HepG2 (cell line): ENCODE data around the gene TOLLIP. TPM values are rescaled to one million over a fixed set of nuclear protein-coding genes. Genes with fewer than 3 reads are reported as not detected.

Experiments used
- ATAC-seq: fragments of 200-7000 bp; cut with Tn5 transposase; 3 replicates; pipeline ENCODE4 v1.9.1; 2020; ENCODE audit warnings: mild to moderate bottlenecking, moderate library complexity
- BruUV-seq: library from RNA; stranded (reverse); fragments of 400-500 nt; replicated peaks from 2 replicates; lab custom pipeline; 2021; lab: Mats Ljungman, UMichigan
- CTCF ChIA-PET: fragments of 300-600 bp; formaldehyde crosslinking; extraction: SDS; loops from one replicate; lab custom pipeline; 2021; ENCODE audit warnings: low total read pairs, inconsistent platforms, low intra/inter-chr PET ratio; lab: Yijun Ruan, JAX
- POLR2A ChIA-PET: fragments of 350-600 bp; sonication (Branson Sonifier 250); formaldehyde crosslinking; loops from one replicate; lab custom pipeline; 2020; ENCODE audit warnings: antibody characterized with exemption, inconsistent platforms; lab: Yijun Ruan, JAX
- DNase-seq: peaks from one replicate; pipeline ENCODE4 v3.0.0-alpha.2; 2015; ENCODE audit warnings: low spot score
- FAIRE-seq: peaks from 3 replicates; lab custom pipeline; 2011; peaks lifted over from hg19 to GRCh38; lab: Jason Lieb, UNC
- H2AFZ ChIP-seq: one replicate; pipeline ENCODE4 v1.6.1; 2011; ENCODE audit warnings: low read length, inconsistent platforms
- H3K27ac ChIP-seq: fragments of 300-600 bp; 3 replicates; pipeline ENCODE4 v1.8.0; 2011; ENCODE audit warnings: mixed run types, mild to moderate bottlenecking, mixed read lengths, low read length, inconsistent platforms; ENCODE audit not compliant: insufficient read depth; ENCODE audit errors: extremely low read length
- H3K27me3 ChIP-seq, 2 experiments: fragments of 200-600 bp in 1 of 2; 2 replicates in 1 of 2; 3 replicates in 1 of 2; pipeline versions ENCODE4 v1.6.0 to v1.8.0; 2011; ENCODE audit warnings: low read length in 2 of 2, mild to moderate bottlenecking in 2 of 2, moderate library complexity in 2 of 2, inconsistent platforms in 1 of 2; ENCODE audit not compliant: insufficient read depth in 2 of 2, control insufficient read depth in 1 of 2
- H3K36me3 ChIP-seq, 2 experiments: fragments of 200-600 bp in 1 of 2; replicated peaks in 1 of 2; 2 replicates in 1 of 2; 3 replicates in 1 of 2; pipeline versions ENCODE4 v1.5.1 to v1.8.0; 2011; ENCODE audit warnings: low read length in 2 of 2, inconsistent platforms in 1 of 2; ENCODE audit not compliant: insufficient read depth in 2 of 2, control insufficient read depth in 1 of 2
- H3K4me1 ChIP-seq: 2 replicates; pipeline ENCODE4 v1.5.1; 2012; ENCODE audit warnings: low read length, inconsistent platforms; ENCODE audit not compliant: insufficient read depth
- H3K4me2 ChIP-seq: 2 replicates; pipeline ENCODE4 v1.6.0; 2011; ENCODE audit warnings: low read depth, low read length, inconsistent platforms
- H3K4me3 ChIP-seq, 3 experiments: fragments of 200-600 bp in 1 of 3; sonication (generic), shearing (Covaris generic) in 1 of 3; replicated peaks in 1 of 3; 2 replicates each; pipeline ENCODE4 v1.5.1; 2011 to 2016; ENCODE audit warnings: low read length in 3 of 3, inconsistent platforms in 2 of 3, low read depth in 2 of 3, mild to moderate bottlenecking in 2 of 3, control low read depth in 1 of 3, mixed read lengths in 1 of 3; ENCODE audit not compliant: insufficient read depth in 1 of 3
- H3K79me2 ChIP-seq: one replicate; pipeline ENCODE4 v1.6.1; 2011; ENCODE audit warnings: low read length, inconsistent platforms; ENCODE audit not compliant: insufficient read depth
- H3K9ac ChIP-seq: 2 replicates; pipeline ENCODE4 v1.6.0; 2011; ENCODE audit warnings: mild to moderate bottlenecking, low read depth, low read length, inconsistent platforms; ENCODE audit not compliant: insufficient read depth
- H3K9me3 ChIP-seq: 2 replicates; pipeline ENCODE4 v1.5.1; 2012; ENCODE audit warnings: mild to moderate bottlenecking, low read length
- H4K20me1 ChIP-seq: 2 replicates; pipeline ENCODE4 v1.6.0; 2011; ENCODE audit warnings: inconsistent platforms, mild to moderate bottlenecking, low read length, moderate library complexity; ENCODE audit not compliant: insufficient read depth
- ARNT ChIP-seq: fragments of 450-650 bp; IDR thresholded peaks from 2 replicates; pipeline ENCODE4 v1.6.1; 2017
- ATF6 ChIP-seq: sonication (generic); formaldehyde crosslinking; conservative IDR thresholded peaks from 2 replicates; pipeline ENCODE4 v1.4.0; 2020; ENCODE audit warnings: missing genetic modification reagents
- DNMT3B ChIP-seq: conservative IDR thresholded peaks from 2 replicates; pipeline ENCODE4 v1.6.1; 2016; ENCODE audit warnings: missing biosample characterization, control low read depth
- MNT ChIP-seq: fragments of 450-650 bp; IDR thresholded peaks from 2 replicates; pipeline ENCODE4 v1.6.1; 2016
- NR2F6 ChIP-seq, 2 experiments: IDR thresholded peaks; 2 replicates each; pipeline ENCODE4 v1.6.1; 2016; ENCODE audit warnings: antibody characterized with exemption in 1 of 2, mild to moderate bottlenecking in 1 of 2
- SMC3 ChIP-seq: IDR thresholded peaks from 2 replicates; pipeline ENCODE4 v1.6.1; 2011; ENCODE audit warnings: low read length, improper control_type of control experiment
- SUZ12 ChIP-seq: fragments of 150-350 bp; IDR thresholded peaks from 2 replicates; pipeline ENCODE4 v1.6.1; 2014; ENCODE audit warnings: low read depth, low read length
- TBP ChIP-seq: sonication (generic); formaldehyde crosslinking; IDR thresholded peaks from 2 replicates; pipeline ENCODE4 v1.5.0; 2020; ENCODE audit warnings: missing genetic modification reagents
- ZBTB14 ChIP-seq: sonication (generic); formaldehyde crosslinking; IDR thresholded peaks from 2 replicates; pipeline ENCODE4 v1.4.0; 2020; ENCODE audit warnings: missing genetic modification reagents
- ZNF761 ChIP-seq: sonication (generic); formaldehyde crosslinking; conservative IDR thresholded peaks from 2 replicates; pipeline ENCODE4 v1.4.0; 2020; ENCODE audit warnings: mild to moderate bottlenecking, missing genetic modification reagents
- WGBS: methylation state at CpG from one replicate; pipeline ENCODE4 v1.1.6; 2017; ENCODE audit warnings: low lambda C conversion rate; 5-methylcytosine and 5-hydroxymethylcytosine counted together
- in situ Hi-C: cut with HindIII; loops from 2 replicates; pipeline ENCODE4 v1.10.0; 2017; ENCODE audit warnings: low pct_unique_long_range_greater_than_20kb; ENCODE audit not compliant: extremely low pct_ligation_motif_present
- intact Hi-C: fragments of 100-400 bp; cut with micrococcal nuclease; formaldehyde crosslinking; loops from one replicate; pipeline ENCODE4 v1.10.0; 2022; ENCODE audit not compliant: unreplicated experiment
- polyA plus RNA-seq, 8 experiments: library from polyadenylated mRNA; depleted of rRNA in 3 of 8; stranded (reverse) in 7 of 8; unstranded in 1 of 8; fragments of >200 nt; fragmentation: Illumina TruSeq in 4 of 8; extraction: Trizol in 4 of 8; gene quantifications; 2 replicates each; pipeline versions ENCODE4 v1.2.1 to v1.2.3, GENCODE V29; 2011 to 2016; ENCODE audit warnings: low read depth in 4 of 8, missing spikeins in 1 of 8, mixed read lengths in 1 of 8; ENCODE audit not compliant: insufficient read depth in 1 of 8
- total RNA-seq, 5 experiments: library from RNA; depleted of rRNA; stranded (reverse); fragments of >200 nt; fragmentation: Illumina TruSeq; extraction: Trizol; gene quantifications; 2 replicates each; pipeline ENCODE4 v1.2.3, GENCODE V29; 2016; ENCODE audit warnings: low read depth in 1 of 5
- TF ChIP-seq, protein P1 (sequence below): sonication (generic); formaldehyde crosslinking; IDR thresholded peaks from 2 replicates; pipeline ENCODE4 v1.4.0; 2020; ENCODE audit warnings: mild to moderate bottlenecking, missing genetic modification reagents

Gene TOLLIP
- total and polyA plus RNA-seq, 2 of the 13 experiments (the other 11 are each of a cell fraction or from before 2014, with no cell fraction given): 25.9 to 47.5 TPM

DNA sequence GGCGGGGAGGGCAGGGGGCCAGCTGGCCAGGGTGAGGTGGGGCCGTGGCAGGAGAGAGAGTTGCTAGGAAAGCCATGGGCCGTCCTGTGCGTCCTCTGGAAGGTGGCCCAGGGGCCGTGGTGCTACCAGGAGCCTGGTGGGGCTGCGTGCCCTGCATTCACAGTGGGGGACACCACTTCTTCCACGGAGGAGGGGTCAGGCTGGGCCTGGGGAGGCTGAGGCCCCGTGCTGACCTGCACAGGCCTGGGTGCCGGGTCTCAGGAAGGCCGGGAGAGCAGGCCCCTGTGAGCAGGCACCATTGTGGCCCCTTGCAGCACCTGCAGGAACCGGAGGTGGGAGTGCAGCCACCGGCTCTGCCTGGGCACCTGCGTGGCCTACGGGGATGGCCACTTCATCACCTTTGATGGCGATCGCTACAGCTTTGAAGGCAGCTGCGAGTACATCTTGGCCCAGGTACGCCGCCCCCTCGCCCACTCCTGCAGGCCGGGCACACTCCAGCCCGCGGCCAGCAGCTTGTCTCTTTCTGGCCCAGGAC is 74.6 kb downstream of the TOLLIP start:
- BruUV-seq: no TSS peak
- in situ Hi-C loops (no loop called here), intact Hi-C loops (no loop called here)
- no peaks in the 10 kb centered on the region for H3K9me3 ChIP-seq
- H3K79me2 ChIP-seq: no peaks in the 10 kb centered on the region
- no peak overlapping the region for H3K4me2 ChIP-seq
- H2AFZ ChIP-seq: no peak overlapping the region
- FAIRE-seq: no peak
- H3K9ac ChIP-seq: no peak overlapping the region
- no peak for DNase-seq
- ChIA-PET CTCF (no interaction called here), POLR2A (no interaction called here)
- no peak overlapping the region for H3K27ac ChIP-seq
- no peak for ATAC-seq
- H3K4me1 ChIP-seq: no peaks in the 10 kb centered on the region
- TF ChIP-seq, protein P1, sequence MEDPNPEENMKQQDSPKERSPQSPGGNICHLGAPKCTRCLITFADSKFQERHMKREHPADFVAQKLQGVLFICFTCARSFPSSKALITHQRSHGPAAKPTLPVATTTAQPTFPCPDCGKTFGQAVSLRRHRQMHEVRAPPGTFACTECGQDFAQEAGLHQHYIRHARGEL (CRISPR knock-in tag): no peak
- TF ChIP-seq ATF6 (CRISPR knock-in tag) (no peak), DNMT3B (CRISPR knock-in tag) (no peak), ARNT (no peak)
- H3K4me3 ChIP-seq: no peak overlapping the region
- H3K27me3 ChIP-seq: peaks cover 2 to 3% of the 10 kb centered on the region in 2 experiments; a peak in 3 of 5 replicates
- WGBS: 30% methylated on average over 3 of the region's 23 CpGs
- no peaks in the 10 kb centered on the region for H3K36me3 ChIP-seq
- no peaks in the 10 kb centered on the region for H4K20me1 ChIP-seq

- no peak for FAIRE-seq
- Histone ChIP-seq H3K4me2 (no peak overlapping the region), H3K9me3 (no peaks in the 10 kb centered on the region), H2AFZ (no peak overlapping the region), H4K20me1 (no peaks in the 10 kb centered on the region), H3K9ac (no peak overlapping the region), H3K27ac (no peak overlapping the region), H3K36me3 (no peaks in the 10 kb centered on the region), H3K27me3 (peaks cover 2 to 3% of the 10 kb centered on the region in 2 experiments; a peak in 3 of 5 replicates), H3K79me2 (no peaks in the 10 kb centered on the region), H3K4me3 (no peak overlapping the region), H3K4me1 (no peaks in the 10 kb centered on the region)
- ChIA-PET POLR2A (no interaction called here), CTCF (interaction anchor here (1.2 kb wide), 1 partner anchor 31 kb away, joined by 4 read pairs; no protein-coding TSS in a partner anchor)
- WGBS: 50% methylated on average over 6 of the region's 22 CpGs
- DNase-seq: no peak
- intact Hi-C loops: no loop called here
- BruUV-seq: no TSS peak
- ATAC-seq: no peak
- in situ Hi-C loops: no loop called here
- TF ChIP-seq SUZ12 (no peak), MNT (no peak), SMC3 (no peak), TBP (CRISPR knock-in tag) (no peak), NR2F6 (IDR thresholded peaks at IDR 0.05) (no peak), NR2F6 (CRISPR knock-in tag; IDR thresholded peaks at IDR 0.05) (no peak), ZBTB14 (CRISPR knock-in tag) (no peak), ZNF761 (no peak)
Observed at GRCh38 chr11:1234054-1234720, 75.2 kb downstream of the TOLLIP start.
